ENCODE measurements around the gene VIPR2.
"Not testable (repeated sequence)": the region's sequence is repeated elsewhere in the genome, so short reads cannot be mapped to it uniquely, and the experiment has no call there.

Gene VIPR2

DNA sequence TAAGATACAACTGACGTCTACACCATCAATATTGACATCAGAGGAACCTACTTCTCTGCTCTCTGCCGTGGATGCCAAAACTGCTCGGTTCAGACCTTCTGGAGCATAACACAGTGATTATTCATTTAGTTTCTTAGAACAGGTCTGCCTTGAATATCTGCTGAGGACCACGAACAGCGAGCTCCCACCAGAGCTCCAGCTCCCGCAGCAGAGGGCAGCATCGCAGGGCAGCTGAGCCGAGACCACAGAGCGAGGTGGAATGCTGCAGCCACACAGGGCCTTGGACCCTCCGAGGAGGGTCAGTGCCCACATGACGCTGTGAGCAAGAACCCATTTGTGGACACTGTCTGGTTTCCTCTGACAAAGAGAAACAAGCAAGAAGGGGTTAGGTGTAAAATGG lies 6.8 kb downstream of the VIPR2 start:
- DNase-seq: no peak

DNA sequence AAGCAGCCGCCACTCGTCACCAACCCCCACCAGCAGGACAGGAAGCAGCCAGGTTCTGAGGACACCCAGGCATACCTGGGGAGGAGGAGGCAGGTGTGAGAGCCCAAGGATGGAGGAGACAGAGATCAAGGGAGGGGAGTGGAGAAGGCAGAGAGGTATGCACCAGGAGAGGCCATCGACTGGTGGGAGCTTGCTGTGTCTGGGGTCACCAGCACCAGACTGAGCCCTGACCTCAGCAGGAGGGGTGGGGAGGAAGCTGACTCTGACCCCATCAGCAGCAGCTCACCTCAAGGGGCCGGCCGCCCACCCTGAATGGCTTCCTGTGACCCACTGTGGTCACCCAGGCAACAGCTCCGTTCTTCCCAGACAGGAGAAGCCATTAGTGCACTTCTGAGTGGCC lies 7.8 kb downstream of the VIPR2 start:
- DNase-seq: no peak

DNA sequence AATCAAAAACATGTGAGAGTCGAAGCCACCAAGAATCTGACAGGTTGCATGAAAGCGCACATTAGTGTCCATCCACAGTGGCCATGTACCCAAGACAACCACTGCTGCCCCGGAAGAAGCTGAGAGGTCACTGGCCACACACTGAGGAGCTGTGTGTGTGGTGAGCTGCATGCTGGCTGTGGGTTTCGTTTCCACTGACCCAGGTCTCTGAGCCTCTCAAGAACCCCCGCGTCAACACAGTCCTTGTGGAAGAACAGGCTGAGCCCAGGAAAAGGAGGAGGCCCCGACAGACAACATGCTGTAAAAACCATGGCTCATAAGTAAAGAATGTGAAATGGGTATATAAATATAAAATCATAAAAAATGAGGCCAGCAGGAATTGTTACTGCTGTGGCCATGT lies 8.2 kb downstream of the VIPR2 start:
- DNase-seq: no peak

DNA sequence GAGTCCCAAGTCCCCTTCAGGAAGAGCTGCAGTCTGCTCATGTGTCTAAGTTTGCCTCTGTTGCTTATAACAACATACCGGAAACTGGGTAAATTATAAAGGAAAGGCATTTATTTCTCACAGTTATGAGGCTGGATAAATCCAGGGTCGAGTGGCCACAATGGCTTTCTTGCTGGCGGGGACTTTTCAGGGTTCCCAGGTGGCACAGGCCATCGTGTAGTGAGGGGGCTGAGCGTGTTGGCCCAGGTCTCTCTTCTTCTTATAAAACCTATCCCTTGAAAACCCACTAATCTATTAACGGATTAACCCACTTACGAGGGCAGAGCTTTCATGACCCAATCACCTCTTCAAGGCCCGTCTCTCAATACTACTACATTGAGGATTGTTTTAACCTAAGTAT lies 8.7 kb downstream of the VIPR2 start:
- DNase-seq: no peak

DNA sequence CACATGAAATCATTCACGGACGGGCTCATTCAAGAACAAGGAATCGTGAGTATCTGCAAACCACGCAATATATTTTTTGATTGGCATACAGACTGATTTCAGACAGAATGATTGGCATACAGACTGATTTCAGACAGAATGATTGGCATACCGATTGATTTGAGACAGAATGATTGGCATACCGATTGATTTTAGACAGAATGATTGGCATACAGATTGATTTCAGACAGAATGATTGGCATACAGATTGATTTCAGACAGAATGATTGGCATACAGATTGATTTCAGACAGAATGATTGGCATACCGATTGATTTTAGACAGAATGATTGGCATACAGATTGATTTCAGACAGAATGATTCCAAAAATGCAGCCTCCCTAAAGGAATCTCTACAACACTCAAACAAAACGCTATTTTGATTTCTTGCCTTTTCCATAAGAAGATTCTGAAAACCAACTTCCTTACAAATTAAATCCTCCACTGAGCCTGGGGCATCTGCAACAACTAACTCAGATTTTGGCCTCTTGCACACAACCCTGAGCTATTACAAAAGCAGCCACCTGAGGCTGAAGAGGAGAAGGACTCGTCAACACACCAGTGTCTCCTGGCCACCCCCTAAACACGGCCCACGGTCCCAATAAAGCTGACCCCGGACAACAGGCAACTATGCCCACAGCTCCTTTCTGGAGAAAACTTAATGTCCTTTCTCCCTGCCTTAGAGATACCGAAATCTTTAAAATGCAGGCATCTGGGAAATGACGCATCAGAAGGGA lies 11.8 kb downstream of the VIPR2 start:
- DNase-seq: not testable (repeated sequence)

DNA sequence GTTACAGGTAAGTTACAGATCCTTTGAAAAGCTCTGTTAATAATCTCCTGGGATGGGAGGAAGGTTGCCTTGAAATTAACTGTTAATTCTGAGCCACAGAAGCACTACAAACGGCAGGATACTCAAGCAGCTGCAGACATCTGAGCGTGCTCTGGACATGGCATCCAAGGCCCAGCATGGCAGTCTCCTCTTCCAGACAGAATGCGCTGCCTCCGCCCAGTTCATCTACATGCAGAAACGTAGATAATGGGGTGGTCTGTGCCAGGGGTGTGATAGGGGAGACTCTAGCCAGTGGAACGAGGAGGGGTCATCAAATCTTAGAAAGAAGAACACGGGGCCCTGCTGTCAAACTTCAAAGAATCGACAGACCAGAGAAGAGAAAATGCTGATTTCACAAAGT lies 13.8 kb downstream of the VIPR2 start:
- no peak for DNase-seq

DNA sequence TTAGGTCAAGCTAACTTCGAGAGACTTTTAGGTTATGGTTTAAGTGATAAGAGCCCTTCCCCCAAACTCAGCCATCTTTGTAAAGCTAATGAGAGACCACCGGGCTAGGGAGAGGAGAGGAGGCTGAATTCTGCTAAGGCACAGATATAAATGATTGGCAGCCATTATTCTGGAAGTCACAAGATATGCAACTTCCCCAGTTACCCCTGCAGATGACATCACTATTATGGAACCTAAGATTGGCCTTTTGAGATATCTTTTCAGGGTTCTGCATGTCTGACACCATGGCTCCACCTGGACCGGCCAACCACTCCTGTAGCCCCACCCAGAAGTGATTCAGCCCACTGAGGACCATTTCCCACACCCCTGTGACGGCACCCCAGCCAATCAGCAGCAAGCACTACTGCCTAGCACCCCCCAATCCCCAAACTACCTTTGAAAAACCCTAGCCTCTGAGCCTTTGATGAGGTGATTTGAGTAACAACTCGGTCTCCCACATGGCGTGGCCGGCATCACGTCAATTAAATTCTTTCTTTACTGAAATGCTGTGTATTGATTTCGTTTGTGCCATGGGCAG lies 14.4 kb downstream of the VIPR2 start:
- no peak for DNase-seq

DNA sequence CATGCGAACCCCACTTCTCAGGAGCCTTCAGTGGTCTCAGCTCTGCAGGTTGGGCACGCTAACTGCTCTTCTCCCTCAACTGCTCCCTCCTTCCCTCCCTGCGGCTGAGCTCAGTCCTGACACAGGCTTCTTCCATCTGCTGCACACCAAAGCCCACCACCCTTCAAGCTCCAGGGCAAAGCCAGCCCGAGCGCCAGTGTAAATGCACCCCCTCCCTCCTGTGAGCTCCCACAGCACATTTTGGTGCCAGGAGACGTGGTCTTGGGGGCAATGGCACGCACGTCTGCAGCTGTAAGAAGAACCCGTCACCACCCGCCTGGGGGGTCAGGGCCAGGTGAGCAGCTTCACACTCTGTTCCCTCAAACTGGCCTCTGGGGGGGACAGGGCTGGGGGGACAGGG lies 15.9 kb downstream of the VIPR2 start:
- no peak for DNase-seq

DNA sequence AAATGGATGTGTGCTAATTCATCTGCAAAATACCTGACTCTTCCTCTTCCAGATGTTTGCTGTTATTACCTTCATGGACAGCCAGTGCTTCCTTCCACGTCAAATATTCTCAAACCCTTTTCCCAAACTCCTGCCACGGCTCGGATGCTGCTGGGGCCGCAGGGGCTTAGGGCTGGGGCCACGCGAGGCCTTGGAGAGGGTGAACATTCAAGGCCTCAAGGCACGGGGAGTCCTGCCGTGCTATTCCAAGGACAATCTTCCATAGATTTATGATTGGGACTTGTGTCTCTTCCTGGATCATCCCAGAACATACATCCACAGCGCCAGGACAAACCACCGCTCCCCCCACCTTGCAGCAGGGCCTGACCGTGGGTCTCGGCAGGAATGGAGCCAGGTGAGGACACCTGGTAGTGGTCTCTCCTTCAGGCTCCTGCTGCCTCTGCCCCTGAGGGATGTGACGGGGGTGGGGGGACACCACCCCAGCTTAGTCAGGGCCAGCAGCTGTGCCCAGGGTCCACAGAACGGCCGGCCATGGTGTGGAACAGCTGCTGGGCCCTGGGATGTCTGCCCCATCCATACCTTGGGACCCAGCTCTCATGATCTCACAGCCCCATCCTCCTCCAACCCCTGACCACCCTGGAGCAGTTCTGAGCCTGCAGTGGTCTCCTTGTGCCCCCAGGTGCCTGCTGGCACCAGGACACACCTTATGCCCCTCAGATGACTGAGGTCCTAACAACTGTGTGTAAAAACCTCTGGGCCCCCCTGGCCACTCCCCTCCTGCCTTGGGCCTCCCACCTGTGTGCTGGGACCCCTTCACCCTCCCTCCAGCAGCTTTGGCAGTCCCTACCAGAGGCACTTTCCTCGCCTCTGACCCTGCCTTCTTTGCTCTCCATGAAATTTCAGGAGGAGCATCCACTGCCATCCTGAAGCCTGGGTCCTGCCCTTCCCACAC lies 16.7 kb downstream of the VIPR2 start:
- DNase-seq: no peak

DNA sequence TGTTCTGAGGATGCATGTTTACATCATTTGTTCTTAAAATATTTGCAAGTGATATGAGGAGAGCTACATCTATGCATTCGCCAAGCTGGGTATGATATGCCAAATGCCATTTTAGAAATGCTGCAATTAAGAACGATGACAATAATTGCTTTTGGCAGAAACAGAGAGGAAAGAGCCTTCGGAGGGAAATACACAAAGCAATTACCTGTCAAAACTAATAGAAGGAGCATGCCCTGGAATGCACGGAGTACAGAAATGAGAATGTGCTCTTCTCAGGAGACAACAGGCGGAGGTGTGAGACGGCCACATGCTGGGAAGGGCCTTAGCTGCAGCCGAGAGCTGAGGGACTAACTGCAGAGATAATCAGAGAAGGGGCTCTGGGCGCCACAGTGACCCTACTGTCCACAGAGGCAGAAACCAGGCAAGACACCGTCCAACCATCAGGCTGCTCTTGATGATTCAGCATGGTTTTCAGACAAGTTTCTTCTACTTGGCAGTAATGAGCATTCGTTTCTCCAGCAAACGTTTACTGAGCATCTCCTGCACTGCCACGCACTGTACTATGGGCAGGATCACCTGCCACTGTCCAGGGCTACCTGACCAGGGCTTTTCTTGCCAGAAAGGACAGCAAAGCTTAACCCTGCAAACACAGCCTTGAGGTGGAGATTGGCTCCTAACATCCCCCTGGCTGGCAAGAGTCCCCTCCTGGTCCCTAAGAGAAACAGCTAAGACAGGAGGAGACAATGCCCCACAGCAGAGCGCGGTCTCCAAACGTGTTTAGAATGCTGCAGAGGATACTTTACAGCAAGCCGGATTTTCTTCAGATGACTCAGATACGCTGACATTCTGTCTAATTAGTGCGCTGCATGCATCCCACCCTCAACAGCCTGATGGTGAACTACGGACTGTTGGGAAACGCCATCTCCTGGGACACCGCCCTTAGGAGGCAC lies 18.1 kb downstream of the VIPR2 start:
- no peak for DNase-seq

DNA sequence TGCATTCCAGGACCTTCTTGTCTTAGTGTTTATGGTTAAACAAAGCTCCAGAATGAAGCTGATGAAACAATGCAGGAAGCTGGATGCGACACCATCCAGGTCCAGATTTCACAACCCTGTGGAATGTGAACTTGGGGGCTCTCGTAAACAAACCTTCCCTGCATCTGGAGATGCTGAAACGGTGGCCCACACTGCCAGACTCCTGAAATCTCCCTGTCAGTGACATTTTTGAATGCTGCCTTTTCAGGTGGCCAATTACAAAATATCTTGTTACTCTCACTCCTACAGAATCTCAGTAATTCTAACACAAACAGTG lies 18.8 kb downstream of the VIPR2 start:
- DNase-seq: no peak

DNA sequence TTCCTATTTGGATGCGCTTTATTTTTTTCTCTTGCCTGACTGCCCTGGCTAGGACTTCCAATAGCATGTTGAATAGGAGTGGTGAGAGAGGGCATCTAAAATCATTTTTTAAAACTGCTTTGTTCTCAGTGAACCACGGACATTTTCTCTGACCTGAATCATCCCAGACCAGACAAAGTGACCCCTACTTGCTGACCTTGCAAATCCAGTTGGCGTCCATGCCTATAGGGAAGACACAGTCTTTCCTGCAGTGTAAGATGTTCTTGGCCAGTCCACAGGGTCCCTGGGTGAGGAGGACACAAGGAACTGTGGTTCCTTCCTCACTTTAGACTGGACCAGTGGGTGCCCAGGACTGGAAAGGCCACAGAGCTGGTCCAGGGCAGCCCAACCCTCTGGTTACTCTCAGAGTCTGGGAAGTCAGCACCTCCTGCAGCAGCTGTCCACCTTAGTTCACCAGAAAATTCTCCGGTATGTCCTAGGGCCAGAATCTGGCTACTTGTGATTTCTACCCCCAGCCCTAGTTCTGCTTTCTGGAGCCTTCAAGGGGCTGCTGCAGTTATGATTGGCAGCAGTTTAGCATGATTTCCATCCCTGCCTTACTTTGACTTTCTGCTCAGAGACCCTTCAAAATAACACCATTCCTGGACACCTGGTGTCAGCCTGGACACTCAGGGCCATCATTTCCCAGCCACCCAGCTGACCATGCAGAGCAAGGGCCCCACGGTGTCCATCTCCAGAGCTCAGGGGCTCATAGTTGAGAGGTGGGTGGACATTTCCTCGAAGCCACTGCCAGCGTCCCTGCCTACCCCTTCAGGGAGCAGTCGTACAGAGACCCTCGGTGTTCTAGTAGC lies 19.3 kb downstream of the VIPR2 start:
- no peak for DNase-seq

DNA sequence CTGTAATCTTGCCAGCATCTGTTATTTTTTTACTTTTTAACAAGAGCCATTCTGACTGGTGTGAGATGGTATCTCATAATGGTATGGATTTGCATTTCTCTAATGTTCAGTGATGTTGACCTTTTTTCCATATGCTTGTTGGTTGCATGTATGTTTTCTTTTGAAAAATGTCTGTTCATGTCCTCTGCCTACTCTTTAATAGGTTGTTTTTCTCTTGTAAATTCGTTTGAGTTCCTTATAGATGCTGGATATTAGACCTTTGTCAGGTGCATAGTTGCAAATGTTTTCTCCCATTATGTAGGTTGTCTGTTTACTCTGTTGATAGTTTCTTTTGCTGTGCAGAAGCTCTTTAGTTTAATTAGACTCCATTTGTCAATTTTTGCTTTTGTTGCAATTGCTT lies 20.9 kb downstream of the VIPR2 start:
- not testable (repeated sequence) for DNase-seq

DNA sequence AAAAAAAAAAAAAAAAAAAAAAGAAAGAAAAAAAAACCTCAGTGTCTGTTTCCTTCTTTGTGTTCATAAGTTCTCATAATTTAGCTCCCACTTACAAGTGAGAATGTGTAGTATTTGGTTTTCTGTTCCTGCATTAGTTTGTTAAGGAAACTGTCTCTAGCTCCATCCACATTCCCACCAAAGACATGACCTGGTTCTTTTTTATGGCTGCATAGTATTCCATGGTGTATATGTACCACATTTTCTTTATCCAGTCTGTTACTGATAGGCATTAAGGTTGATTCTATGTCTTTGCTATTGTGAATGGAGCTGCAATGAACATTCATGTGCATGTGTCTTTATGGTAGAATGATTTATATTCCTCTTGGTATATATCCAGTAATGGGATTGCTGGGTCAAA lies 21.4 kb downstream of the VIPR2 start:
- not testable (repeated sequence) for DNase-seq

DNA sequence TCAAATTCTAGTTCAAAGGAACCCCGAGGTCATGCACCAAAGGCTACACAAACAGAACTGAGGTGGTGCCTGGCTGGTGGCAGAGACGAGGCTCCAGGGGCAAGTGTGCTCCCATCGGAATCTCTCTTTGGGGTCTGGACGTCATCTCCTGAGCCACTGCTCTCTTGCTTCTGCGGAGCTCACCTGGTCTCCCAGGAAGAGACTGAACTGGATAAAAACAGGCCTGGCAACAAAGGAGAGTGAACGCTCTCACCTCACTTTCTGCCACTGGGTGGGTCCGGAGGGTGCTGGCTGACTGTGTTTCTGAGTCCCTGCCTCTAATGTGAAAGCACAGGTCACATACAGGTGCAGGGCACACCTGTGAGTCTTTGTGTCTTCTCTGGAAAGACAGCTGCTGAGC lies 22.4 kb downstream of the VIPR2 start:
- no peak for DNase-seq

DNA sequence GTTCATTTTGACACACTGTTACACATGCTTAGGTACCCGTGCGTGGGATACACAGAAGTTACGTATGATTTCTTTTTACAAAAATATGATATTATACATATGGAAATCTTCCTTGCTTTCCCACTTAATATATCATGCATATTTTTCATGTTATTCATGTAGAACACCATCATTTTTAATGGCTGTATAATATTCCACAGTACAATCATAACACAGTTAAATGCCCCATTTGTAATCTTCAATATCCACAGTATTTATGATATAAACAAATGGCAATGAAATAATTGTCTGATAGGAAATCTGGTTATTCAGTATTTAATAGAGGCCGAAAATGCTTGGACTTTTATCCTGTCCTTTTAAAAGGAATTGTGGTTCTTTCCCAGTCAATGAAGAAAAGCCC lies 23.2 kb downstream of the VIPR2 start:
- DNase-seq: no peak

DNA sequence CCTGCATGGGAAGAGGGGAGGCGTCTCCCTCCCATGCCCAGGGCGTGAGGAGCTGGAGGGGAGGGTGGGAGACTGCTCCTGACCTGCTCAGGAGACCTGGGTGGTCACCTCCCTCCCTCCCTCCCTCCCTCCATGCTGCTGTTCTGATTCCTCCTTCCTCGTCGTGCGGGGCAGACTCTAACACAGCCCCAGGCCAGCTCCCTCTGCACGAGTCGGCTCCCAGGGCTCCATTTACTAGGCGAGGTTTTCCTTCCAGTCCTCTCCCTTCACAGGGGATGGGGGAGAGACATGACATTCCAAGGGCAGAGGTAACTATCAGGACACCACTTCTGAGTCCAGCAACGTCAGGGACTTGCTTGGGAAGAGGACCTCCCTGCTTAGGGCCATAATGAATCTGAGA lies 23.6 kb downstream of the VIPR2 start:
- DNase-seq: no peak

DNA sequence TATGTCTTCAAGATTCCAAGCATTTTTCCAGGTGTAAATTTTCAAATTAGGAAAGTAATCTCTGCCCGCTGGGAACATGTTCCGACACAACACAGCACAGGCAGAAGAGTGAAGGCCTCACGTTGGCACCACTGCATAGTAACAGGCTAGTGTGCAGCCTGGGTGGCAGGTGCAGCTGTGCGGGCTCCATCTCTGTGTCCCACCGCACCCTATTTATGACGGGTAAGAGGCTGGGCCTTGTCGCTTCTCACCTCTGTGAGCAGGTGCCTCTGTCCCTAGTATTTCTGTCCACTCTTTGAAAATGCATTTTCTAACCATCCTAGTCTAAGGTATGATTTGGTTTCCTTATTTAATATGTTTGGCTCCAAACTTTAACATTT lies 24.1 kb downstream of the VIPR2 start:
- no peak for DNase-seq

DNA sequence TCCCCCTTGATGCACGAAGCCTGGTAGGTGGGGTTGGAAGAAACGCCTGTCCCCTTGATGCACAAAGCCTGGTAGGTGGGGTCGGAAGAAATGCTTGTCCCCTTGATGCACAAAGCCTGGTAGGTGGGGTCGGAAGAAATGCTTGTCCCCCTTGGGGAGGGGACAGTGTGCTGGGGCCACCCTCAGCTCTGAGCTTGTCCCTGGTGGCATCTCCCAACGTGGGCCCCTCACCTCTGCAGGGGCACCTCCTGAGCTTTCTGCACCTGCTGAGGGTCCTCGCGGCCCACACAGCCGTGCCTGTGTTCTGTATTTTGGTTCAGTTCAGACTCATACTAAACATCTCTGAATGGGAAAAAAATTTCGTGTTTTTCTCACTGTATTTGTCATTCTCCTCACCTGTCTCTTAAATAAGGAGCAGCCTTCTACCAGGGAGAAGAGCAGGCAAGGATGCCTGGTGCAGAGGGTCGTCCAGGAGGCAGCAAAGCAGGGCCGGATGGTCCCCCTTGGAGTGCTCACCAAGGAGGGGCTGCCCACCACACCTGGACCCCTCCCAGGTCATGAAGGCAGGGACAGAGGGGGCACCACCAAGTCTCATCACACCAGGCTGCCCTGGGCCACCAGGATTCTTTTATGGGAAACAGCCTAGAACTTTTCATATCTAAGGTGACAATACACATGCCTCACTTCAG lies 24.7 kb downstream of the VIPR2 start:
- no peak for DNase-seq

DNA sequence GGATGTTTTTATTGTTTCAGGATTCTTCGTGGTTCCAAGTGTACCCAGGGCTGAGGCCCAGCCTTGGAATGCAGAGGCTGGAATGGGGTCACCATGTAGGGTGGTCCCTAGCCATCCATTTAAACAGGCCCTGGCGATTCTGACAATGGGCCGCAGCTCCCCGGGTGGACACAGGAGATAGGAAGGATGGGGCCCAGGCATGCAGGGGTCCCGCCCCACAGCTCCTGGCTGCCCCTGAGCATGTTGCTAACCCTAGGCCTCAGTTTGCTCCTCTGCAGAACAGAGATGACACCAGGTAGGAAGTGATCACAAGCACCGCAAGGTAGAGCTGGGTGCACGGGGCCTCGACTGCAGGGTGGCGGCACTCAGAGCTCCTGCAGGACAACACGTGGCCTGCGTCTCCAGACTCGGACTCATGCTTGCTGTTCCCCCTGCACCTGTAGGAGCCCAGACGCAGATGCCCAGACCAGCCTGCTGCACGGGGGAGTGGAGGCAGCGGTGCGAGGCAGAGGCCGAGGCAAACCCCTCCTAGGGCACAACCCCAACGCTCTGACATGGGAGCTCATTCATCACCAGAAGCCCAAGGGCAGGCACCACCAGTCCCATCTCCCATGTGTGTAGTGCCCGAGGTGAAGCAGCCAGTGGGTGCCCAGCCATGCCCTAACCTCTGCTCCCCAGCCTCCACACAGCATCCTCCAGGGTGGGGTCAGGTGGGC lies 25.5 kb downstream of the VIPR2 start:
- DNase-seq: no peak

DNA sequence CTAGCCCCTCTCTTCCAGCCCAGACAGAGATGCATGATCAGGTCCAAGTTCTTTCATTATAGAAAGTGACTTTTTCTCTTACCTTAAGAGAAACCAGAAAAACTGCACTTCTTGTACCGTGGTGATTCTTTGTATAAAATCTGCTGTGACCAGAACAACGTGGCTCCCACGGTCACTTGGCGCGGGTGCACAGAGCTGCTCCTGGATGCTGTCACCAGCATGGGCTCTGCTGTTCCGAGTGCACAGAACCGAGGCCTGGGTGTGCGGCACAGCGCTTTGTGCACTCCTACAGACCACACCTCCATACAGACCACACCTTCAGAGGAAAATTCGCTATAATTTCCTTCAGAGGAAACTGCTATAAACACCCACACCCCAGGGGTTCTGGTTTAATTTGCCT lies 26.0 kb downstream of the VIPR2 start:
- DNase-seq: no peak
